Stimulated activated CD8-positive, alpha-beta memory T cell treated with anti-CD3 and anti-CD28 coated beads, Interleukin-15, amount 100 ng/mL, for 4 hours (primary cell): ENCODE results near the gene GPR137.
"Not testable (repeated sequence)": the region's sequence is repeated elsewhere in the genome, so short reads cannot be mapped to it uniquely, and the experiment has no call there.

Experiments
- DNase-seq, 2 donors: peaks; one replicate each; pipeline ENCODE4 v3.0.0-alpha.2; 2020; ENCODE audit warnings: low read depth in 2 of 2

The GPR137 gene

GRCh38 chr11:64317961-64318765 is 32.5 kb downstream of the GPR137 start, which contains the start of gene PRDX5:
Gene PRDX5, plus strand, starts transcription at chr11:64318121. Its CDS starts 95 bp downstream, at chr11:64318216.
- DNase-seq: peak; percentile 88 to 92

- no peak for DNase-seq
These were observed 33.4 kb downstream of the GPR137 start for GRCh38 chr11:64318766-64319761.

GRCh38 chr11:64320556-64320955 is 34.9 kb downstream of the GPR137 start:
- DNase-seq: no peak

GRCh38 chr11:64321026-64321425 is 35.4 kb downstream of the GPR137 start:
- no peak for DNase-seq

- no peak for DNase-seq
These were observed 35.9 kb downstream of the GPR137 start for GRCh38 chr11:64321533-64321932.

- DNase-seq: no peak
These were observed 37.2 kb downstream of the GPR137 start for GRCh38 chr11:64322925-64323260.

- no peak for DNase-seq
These were observed 37.7 kb downstream of the GPR137 start for GRCh38 chr11:64323373-64323772.

- not testable (repeated sequence) for DNase-seq
These were observed 38.3 kb downstream of the GPR137 start for GRCh38 chr11:64323984-64324383.

- no peak for DNase-seq
These were observed 39.2 kb downstream of the GPR137 start for GRCh38 chr11:64324692-64325469.

- no peak for DNase-seq
These were observed 41.7 kb downstream of the GPR137 start for GRCh38 chr11:64327375-64327774.

- no peak for DNase-seq
These were observed 42.3 kb downstream of the GPR137 start for GRCh38 chr11:64327993-64328392.

- no peak for DNase-seq
These were observed 45.2 kb downstream of the GPR137 start for GRCh38 chr11:64330888-64331287.

- peak; percentile 46 to 50 for DNase-seq
These were observed 46.1 kb downstream of the GPR137 start for GRCh38 chr11:64331569-64332371.

GRCh38 chr11:64333556-64333955 is 47.9 kb downstream of the GPR137 start:
- DNase-seq: no peak

- no peak for DNase-seq
These were observed 49.4 kb downstream of the GPR137 start for GRCh38 chr11:64334764-64335735.

GRCh38 chr11:64337538-64338249 is 52.0 kb downstream of the GPR137 start:
- DNase-seq: no peak

- no peak for DNase-seq
These were observed 53.1 kb downstream of the GPR137 start for GRCh38 chr11:64338716-64339115.
